Measurements from ENCODE around the gene MALRD1.
A peak's percentile ranks its signal among the peaks of the same experiment; 100 is the strongest.
"Not testable (repeated sequence)": the region's sequence is repeated elsewhere in the genome, so short reads cannot be mapped to it uniquely, and the experiment has no call there.

MALRD1 gene

DNA sequence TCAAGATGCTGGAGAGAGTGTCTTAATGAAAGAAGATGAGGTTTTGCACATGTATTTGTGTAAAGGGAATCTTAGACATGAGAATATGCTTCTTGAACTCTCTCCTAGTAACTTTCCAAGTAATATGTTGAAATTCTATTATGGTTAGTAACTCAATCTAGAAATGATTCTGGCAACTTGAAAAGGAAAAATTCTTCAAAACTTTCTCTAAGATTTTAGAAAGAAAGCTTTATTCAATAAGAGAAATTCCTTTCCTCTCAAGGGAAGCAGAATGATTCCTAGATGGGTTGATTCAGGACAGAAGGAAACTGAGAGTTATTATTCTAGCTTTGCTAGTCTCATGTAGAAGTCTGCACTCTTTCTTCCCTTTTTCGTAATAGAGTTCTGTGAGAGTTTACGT, 403.3 kb downstream of the MALRD1 start:
- in situ Hi-C loops (cut with MboI; ENCODE audit: low pct_unique_long_range_greater_than_20kb, low sequenced_read_pairs), result no loop called here
- no peak for DNase-seq

DNA sequence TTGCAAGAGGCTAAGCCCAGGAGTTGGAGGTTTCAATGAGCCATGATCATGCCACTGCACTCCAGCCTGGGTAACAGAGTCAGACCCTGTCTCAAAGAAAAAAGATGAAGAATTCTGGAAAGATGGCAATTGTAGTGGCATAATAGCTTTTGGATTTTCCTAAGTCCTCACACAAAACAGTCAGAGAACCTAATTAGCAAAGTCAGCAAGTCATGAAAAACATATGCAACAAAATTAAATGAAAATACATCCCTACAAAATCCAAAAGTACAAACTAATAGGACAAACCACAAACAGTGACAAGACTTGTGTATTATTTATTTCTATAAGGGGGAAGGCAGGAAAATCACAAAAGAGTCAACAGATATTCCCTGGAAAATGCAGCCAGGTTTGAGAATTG, 405.4 kb downstream of the MALRD1 start:
- in situ Hi-C loops (cut with MboI; ENCODE audit: low pct_unique_long_range_greater_than_20kb, low sequenced_read_pairs), result no loop called here

DNA sequence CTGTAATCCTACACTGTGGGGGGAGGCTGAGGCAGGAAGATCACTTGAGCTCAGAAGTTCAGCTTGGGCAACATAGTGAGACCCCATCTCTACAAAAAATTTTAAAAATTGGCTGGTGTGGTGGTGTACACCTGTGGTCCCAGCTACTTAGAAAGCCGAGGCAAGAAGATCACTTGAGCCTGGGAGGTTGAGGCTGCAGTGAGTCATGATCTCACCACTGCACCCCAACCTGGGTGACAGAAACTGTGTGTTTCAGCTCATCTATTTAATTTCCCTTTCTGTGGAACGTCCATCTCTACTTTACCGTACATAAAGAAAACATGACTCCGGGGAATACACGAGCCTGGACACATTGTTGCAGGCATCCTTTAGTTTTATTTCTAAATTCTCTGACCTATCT, 413.0 kb downstream of the MALRD1 start:
- DNase-seq, result no peak
- in situ Hi-C loops (cut with MboI; ENCODE audit: low pct_unique_long_range_greater_than_20kb, low sequenced_read_pairs), result no loop called here

More for the DNA sequence above, 405.4 kb downstream of the MALRD1 start:
- DNase-seq, result no peak

DNA sequence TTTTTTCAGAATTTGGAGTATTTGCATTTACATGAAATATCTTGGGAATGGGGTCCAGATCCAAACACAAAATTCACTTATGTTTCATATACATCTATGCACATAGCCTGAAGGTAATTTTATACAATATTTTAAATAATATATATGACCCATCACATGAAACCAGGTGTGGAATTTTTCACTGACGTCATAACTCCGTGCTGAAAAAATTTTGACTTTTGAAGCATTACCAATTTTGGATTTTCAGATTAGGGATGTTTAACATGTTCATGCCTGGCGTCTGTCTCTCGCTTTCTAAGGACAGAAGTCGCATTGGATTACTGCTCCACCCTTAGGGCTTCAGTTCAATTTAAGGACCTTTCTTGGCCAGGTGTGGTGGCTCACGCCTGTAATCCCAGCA, 418.1 kb downstream of the MALRD1 start:
- DNase-seq, result no peak
- in situ Hi-C loops (cut with MboI; ENCODE audit: low pct_unique_long_range_greater_than_20kb, low sequenced_read_pairs), result no loop called here

DNA sequence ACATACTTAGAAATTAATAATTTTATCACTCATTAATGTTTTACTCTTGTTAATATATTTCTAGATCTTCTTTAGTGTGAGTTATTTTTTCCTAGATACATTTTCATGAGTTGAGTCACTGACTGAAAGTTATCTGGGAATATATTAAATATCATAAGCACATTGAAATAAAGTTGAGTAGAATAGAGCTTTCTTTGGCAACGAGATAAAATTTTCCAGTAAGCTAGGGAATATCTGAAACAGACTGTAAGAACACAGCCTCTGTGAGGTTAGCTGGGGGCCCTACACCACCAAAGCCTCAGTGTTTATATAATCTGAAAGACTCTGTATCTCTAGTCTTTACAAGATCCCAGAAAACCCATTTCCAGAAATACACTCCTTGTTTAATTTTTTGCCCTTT, 419.8 kb downstream of the MALRD1 start:
- DNase-seq, result no peak
- in situ Hi-C loops (cut with MboI; ENCODE audit: low pct_unique_long_range_greater_than_20kb, low sequenced_read_pairs), result no loop called here

DNA sequence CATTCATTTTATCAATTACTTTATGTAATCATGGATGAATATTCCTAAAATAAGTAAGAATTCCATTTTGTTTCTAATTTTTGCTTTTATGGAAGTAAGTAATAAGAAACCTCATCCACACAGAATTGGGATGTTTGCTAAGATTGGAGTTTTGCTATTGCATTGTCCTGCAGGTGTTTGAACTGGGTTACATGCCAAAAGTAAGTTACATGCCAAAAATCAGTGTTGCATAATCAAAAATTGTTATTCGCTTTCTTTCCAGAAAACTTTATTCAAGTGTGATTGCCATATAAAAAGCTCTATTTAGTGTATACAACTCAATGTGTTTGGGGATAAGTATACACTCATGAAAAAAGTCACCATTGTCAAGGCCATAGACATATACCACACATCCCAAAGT, 420.9 kb downstream of the MALRD1 start:
- in situ Hi-C loops (cut with MboI; ENCODE audit: low pct_unique_long_range_greater_than_20kb, low sequenced_read_pairs), result no loop called here
- DNase-seq, result no peak

DNA sequence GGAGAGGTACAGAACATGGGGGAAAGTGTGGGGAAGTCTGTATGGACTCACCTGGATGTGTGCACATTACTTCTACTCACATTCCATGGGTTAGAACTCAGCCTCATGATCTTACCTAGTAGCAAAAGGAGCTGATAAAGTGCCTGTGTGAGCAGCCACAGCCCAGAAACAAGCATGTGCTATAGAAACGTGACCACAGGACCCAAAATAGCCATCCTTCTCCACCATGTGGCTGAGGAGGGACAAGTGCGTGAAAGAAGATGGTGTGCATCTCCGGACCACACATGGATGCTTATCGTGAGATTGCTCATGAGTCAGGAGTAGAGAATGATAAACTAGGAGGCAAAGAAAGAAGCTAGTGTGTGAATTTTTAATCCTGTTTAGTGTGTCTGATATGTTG, 431.3 kb downstream of the MALRD1 start:
- no peak for DNase-seq
- in situ Hi-C loops (cut with MboI; ENCODE audit: low pct_unique_long_range_greater_than_20kb, low sequenced_read_pairs), result no loop called here

DNA sequence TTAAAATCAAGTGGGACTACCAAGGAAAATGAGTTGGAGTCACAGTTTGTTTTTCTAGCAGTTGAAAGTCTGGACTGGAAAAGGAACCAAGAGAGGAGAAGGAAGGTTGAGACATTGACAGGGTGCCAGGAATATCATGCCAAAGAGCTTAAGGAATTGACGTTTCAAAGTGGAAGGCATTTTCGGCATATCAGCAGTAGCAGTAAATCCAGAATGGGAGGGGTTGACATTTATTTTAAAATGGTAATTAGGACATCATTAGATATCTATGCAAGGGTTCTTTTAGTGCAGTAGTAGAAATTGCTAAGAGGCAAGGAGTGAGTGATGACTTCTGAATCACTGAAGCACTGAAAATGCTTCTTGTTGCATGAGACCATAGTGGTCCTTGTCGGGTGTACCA, 431.8 kb downstream of the MALRD1 start:
- DNase-seq, result no peak
- in situ Hi-C loops (cut with MboI; ENCODE audit: low pct_unique_long_range_greater_than_20kb, low sequenced_read_pairs), result no loop called here

DNA sequence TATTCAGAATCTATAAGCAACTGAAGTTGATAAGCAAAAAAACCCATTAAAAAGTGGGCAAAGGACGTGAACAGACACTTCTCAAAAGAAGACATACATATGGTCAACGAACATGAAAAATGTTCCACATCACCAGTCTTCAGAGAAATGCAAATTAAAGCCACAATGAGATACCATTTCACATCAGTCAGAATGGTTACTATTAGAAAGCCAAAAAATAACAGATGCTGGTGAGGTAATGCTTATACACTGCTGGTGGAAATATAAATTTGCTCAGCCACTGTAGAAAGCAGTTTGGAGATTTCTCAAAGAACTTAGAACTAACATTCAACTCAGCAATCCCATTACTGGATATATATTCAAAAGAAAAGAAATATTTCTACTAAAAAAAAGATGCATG, 434.8 kb downstream of the MALRD1 start:
- in situ Hi-C loops (cut with MboI; ENCODE audit: low pct_unique_long_range_greater_than_20kb, low sequenced_read_pairs), result no loop called here
- DNase-seq, result no peak

DNA sequence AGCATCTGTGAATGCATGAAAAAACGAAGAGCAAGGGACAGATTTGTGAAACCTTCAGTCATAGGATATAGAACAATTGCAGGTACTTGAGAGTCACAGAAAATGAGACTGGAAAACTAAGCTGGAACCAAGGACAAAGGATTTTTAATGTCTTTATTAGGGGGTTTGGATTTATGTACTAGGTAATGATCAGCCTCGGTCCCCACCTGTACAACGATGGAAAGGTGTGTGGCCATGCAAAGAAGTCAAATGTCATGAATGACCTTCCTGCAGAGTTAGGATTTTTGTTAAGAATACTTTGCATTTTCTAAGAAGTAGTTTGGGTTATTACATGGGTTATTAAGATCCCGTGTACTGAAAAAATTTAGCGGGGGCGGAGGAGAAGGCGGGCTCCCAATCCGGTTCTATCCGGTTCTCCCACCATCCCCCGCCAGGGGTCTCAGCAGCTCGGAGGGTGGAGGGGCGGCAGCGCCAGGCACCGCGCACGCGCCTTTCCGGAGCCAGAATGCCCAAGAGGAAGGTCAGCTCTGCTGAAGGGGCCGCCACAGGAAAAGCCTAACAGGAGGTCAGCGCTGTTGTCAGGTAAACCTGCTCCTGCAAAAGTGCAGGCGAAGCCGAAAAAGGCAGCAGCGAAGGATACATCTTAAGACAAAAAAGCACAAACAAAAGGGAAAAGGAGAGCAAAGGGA, 440.1 kb downstream of the MALRD1 start:
- in situ Hi-C loops (cut with MboI; ENCODE audit: low pct_unique_long_range_greater_than_20kb, low sequenced_read_pairs), result no loop called here
- peak; percentile 40 for DNase-seq

DNA sequence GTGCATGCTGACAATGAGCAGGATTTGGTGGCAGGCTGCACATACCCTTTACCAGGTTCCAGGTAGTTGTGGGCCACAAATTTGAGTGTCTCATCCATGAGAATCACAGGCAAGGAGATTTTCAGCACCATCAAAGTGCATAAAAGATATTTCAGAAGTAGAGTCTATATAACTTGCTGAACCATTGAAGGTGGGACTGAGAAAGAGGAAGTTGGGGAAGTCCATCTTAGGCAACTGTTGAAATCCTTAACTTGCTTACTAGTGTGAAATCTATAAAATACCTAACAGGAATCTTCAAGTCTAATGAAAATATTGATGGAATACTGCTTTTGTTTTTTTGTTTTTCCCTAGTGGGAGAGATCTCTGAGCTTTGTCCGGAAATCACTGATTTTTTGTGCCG, 442.6 kb downstream of the MALRD1 start:
- in situ Hi-C loops (cut with MboI; ENCODE audit: low pct_unique_long_range_greater_than_20kb, low sequenced_read_pairs), result no loop called here
- peak; percentile 28 for DNase-seq

DNA sequence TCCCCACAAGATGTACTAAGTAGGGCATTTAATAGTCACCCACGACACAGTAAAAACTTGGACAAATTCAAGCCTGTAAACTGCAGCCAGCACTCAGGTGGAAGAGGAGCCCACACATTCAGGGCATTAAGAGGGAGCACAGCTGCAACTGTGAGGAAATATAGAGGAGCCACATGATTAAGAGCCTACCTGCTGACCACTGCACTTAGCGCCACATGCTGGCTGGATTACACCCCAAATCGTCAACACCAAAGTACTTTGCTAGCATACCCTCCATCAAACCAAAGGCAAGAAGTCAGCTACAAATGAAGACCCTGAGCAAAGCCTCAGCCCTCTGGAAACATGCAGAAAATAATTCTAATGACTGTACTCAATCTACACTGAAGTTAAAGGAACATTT, 445.3 kb downstream of the MALRD1 start:
- in situ Hi-C loops (cut with MboI; ENCODE audit: low pct_unique_long_range_greater_than_20kb, low sequenced_read_pairs), result no loop called here

DNA sequence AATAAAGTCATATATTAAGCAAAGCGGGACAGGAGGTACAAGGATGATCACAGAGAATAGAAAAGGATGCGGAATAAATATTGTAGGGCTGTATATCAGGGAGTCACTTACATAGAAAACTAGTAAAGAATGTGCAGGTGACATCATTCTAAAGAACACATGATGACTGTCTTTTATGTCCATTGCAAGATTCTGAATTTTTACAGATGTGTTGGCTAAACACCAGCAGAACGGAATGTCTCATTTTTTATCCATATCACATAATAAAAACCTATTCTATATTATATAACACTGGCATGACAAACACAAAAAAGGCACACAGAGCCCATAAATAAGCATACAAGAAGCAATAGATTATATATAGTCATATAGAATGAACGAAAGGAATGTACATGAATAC, 448.4 kb downstream of the MALRD1 start:
- in situ Hi-C loops (cut with MboI; ENCODE audit: low pct_unique_long_range_greater_than_20kb, low sequenced_read_pairs), result no loop called here
- DNase-seq, result no peak

More for the DNA sequence above, 445.3 kb downstream of the MALRD1 start:
- no peak for DNase-seq

DNA sequence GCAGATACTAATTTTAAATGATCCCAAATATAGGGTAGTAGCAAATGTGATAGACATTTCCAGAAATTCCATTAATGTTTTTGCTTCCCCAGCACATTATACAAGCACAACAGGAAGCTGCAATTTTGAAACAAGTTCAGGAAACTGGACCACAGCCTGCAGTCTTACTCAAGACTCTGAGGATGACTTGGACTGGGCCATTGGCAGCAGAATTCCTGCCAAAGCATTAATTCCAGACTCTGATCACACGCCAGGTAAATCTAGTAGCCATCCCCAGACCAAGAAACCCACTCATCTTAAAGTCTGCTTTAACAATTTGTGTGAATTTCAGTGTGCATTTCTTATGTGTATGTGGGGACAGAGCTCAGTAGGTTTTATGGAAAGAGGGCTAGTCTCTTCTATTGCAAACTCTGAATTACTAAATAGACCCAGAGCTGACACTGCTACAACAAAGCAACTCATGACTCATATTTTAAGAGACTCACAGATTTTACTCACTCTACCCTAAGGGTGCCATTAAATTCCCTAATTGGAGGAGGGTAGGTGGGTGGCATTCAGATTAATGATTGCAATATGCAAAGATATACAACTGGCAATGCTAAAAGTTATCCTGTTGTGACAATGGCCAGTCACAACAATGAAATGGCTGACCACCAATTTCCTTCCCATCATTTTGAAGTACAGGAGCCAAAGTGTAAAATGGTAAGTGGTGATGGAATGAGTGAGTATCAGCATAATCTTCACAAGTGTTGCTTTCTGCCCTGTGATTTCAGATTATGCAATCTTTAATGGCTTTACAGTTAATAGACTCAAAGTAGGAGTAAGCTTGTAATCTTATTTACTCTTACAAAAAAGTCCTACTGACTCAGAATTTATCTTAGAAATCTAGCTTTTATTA, 450.0 kb downstream of the MALRD1 start:
- in situ Hi-C loops (cut with MboI; ENCODE audit: low pct_unique_long_range_greater_than_20kb, low sequenced_read_pairs), result no loop called here
- no peak for DNase-seq

DNA sequence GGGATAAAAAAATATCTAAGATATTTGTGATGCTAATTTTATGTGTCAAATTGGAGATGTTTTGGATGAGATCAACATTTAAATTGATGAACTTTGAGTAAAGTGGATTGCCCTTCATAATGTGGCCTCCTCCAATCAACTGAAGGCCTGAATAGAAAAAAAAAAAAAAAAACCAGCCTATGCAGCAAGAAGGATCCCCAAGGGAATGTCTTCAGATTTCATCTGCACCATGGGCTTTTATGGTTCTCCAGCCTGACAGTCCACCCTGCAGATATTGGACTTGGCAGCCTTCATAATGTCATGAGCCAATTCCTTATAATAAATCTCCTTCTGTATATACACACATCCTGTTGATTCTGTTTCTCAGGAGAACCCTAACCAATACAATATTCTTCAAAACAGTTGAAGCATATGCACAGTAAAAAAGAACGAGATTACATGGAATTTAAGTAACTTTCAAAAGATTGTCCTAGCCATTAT, 450.7 kb downstream of the MALRD1 start:
- no peak for DNase-seq
- in situ Hi-C loops (cut with MboI; ENCODE audit: low pct_unique_long_range_greater_than_20kb, low sequenced_read_pairs), result no loop called here

DNA sequence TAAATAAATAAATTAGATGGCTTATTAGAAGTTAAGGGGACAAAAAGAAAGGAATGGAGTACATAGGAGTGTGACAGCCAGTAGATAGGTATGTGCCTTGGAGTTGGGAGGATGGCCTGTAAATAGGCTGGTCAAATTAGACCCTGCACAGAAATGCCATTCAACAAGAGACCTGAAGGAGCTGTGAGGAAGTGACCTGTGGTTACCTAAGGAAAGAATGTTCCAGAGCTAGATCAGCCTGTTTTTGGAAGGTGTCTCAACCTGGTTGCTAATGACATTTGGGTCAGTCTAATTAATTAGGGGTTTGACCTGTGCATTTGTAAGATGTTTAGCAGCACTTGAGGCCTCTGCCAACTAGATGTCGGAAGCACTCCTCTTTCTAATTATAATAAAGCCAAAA, 452.4 kb downstream of the MALRD1 start:
- DNase-seq, result no peak
- in situ Hi-C loops (cut with MboI; ENCODE audit: low pct_unique_long_range_greater_than_20kb, low sequenced_read_pairs), result no loop called here

DNA sequence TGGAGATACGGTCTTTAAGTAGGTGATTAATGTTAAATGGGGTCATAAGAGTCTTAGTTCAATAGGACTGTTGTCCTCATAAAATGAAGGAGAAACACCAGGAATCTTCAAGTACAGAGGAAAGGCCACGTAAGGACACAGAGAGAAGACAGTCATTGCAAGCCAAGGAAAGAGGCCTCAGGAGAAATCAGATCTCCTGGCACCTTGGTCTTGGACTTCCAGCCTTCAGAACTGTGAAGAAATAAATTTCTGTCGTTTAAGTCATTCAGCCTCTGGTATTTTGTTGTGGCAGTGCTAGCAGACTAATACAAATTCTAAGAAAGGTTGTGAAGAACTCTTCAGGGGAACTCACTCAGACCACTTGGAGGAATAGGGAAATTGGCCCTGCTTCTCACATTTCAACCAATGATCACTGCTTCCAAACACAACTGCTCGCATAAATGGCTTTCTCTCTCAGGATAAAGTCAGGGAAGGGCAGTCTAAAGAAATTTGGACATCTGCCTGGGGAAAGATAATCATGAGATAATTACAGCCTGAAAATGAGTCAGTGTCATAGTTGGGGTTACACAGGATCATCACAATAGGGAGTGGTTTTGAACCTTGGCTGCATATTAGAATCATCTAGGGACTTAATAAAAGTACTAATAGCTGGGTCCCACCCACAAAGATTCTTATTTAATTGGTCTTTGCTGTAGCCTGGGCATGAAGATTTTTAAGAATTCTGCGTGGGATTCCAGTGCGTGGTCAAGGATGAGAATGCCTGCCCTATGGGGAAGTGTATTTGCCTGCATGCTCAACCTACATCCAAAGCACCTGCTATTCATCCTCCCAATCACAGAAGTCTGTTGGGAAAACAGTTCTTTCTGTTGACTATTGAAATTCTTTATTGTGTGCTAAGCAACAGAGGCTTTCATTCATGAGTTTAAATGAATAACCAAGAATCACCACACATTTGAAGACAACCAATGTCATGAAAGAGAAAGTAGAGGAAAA, 457.0 kb downstream of the MALRD1 start:
- no peak for DNase-seq
- in situ Hi-C loops (cut with MboI; ENCODE audit: low pct_unique_long_range_greater_than_20kb, low sequenced_read_pairs), result no loop called here

DNA sequence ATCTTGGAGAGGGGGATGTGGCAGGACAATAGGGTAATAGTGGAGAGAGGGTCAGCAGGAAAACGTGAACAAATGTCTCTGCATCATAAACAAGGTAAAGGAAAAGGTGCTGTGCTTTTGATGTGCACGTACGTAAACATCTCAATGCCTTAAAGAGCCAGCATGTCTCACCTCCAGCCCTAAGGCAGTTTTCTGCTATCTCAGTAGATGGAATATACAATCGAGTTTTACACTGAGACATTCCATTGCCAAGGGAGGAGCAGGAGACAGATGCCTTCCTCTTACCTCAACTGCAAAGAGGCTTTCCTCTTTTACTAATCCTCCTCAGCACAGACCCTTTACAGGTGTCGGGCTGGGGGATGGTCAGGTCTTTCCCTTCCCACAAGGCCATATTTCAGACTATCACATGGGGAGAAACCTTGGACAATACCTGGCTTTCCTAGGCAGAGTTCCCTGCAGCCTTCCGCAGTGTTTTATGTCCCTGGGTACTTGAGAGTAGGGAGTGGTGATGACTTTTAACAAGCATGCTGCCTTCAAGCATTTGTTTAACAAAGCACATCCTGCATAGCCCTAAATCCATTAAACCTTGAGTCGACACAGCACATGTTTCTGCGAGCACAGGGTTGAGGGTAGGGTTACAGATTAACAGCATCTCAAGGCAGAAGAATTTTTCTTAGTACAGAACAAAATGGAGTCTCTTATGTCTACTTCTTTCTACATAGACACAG, 461.6 kb downstream of the MALRD1 start:
- in situ Hi-C loops (cut with MboI; ENCODE audit: low pct_unique_long_range_greater_than_20kb, low sequenced_read_pairs); DNase-seq: not testable (repeated sequence)

DNA sequence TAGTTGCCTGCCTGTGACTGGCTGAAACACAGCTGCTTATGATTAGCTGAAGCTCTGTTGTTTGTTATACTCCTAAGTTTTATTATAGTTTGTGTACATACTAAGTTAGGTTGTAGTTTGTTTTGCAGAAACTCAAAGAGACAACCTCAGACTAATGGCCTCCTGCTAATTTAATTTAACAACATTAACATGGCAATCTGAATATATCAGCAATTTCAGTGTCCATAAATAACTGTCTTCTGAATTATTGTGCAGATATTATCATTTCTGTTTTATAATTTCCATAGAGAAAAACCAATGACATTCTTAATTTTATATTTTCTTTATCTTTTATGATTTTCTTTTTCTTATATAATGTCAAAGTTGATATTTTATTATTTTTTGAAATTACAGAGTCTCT, 469.5 kb downstream of the MALRD1 start:
- in situ Hi-C loops (cut with MboI; ENCODE audit: low pct_unique_long_range_greater_than_20kb, low sequenced_read_pairs), result no loop called here
- DNase-seq, result no peak

Data from KBM-7 (cell line).